GM13976 (cell line): ENCODE results near the gene DAPK3.

ENCODE experiments used
- DNase-seq: peaks from one replicate; pipeline ENCODE4 v3.0.0; 2012; ENCODE audit warnings: low spot score
- in situ Hi-C: fragments of 300-500 bp; cut with MboI; formaldehyde crosslinking; loops from one replicate; pipeline ENCODE4 v1.12.0; 2022; ENCODE audit warnings: low sequenced_read_pairs, mixed read lengths, inconsistent platforms; ENCODE audit not compliant: unreplicated experiment
- TF ChIP-seq, protein P1 (sequence below): IDR thresholded peaks from 2 replicates; pipeline ENCODE4 v1.5.1; 2012; ENCODE audit warnings: borderline replicate concordance, mild to moderate bottlenecking; ENCODE audit not compliant: insufficient read depth; ENCODE audit errors: extremely low read depth, missing control alignments, control extremely low read depth

The DAPK3 gene

DNA sequence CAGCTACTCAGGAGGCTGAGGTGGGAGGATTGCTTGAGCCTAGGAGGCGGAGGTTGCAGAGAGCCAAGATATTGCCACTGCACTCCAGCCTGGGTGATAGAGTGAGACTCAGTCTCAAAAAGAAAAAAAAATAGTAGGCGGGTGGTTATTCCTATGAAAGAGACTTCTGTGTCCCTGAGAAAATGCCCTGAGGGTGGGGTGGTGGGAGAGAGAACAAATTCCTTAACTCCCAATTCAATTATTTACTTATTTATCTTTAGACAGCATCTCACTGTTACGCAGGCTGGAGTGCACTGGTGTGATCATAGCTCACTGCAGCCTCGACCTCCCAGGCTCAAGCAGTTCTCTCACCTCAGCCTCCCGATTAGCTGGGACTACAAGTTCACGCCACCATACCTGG lies 24.7 kb upstream of the DAPK3 start:
- TF ChIP-seq, protein P1, sequence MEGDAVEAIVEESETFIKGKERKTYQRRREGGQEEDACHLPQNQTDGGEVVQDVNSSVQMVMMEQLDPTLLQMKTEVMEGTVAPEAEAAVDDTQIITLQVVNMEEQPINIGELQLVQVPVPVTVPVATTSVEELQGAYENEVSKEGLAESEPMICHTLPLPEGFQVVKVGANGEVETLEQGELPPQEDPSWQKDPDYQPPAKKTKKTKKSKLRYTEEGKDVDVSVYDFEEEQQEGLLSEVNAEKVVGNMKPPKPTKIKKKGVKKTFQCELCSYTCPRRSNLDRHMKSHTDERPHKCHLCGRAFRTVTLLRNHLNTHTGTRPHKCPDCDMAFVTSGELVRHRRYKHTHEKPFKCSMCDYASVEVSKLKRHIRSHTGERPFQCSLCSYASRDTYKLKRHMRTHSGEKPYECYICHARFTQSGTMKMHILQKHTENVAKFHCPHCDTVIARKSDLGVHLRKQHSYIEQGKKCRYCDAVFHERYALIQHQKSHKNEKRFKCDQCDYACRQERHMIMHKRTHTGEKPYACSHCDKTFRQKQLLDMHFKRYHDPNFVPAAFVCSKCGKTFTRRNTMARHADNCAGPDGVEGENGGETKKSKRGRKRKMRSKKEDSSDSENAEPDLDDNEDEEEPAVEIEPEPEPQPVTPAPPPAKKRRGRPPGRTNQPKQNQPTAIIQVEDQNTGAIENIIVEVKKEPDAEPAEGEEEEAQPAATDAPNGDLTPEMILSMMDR: no peak
- no peak for DNase-seq
- in situ Hi-C loops: no loop called here

DNA sequence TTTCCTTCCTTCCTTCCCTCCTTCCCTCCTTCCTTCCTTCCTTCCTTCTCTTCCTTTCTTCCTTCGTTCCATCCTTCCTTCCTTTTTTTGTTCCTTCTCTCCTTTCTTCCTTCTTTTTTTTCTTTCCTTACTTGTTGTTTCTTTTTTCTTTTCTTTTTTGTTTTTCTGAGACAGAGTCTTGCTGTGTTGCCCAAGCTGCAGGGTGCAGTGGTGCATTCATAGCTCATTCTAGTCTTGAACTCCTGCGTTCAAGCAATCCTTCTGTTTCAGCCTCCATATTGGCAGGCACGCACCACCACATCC lies 19.9 kb upstream of the DAPK3 start:
- in situ Hi-C loops: no loop called here
- TF ChIP-seq, protein P1: no peak
- no peak for DNase-seq

GRCh38 chr19:3987619-3988371 lies 16.9 kb upstream of the DAPK3 start:
- peak; percentile 88 for DNase-seq
- TF ChIP-seq, protein P1: peak; percentile 84
- in situ Hi-C loops: loop anchor here (10.0 kb wide), 1 partner anchor 217 kb away; no protein-coding TSS in a partner anchor

DNA sequence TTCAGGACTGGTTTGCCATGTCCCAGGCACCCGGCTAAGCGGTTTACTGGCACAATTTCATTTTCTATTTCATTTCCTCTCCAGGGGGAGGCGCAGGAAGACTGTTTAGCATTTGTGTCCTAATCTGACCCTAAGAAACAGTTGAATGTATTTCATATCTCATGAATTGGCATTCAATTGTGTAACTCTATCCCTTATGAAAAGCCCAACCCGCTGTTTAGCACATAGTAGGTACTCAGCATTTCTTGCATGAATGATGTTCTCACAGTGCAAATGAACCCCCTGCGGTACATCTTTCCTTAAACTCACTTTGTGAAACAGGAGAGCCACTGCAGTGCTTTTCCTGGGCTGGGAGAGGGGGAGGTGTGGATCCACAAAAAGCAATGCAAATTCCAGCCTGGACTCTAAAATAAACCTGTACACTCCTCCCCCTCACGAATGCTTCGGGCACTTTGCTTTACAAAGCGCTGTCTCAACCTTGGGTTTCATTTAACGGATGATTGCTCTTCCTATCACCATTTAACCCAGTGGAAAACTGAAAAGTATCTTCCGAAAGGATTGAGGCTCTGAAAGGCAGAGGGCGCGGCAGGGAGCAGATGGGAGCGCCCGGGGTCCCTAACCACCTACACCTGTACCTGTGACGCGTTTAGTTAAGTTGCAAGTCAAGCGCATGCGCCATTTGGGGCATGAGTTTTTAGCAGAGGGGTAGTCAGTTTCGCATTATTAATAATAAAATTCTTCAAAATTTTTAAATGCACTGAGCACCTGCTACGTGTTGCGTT lies 15.6 kb upstream of the DAPK3 start:
- no peak for DNase-seq
- in situ Hi-C loops: loop anchor here (10.0 kb wide), 1 partner anchor 218 kb away; no protein-coding TSS in a partner anchor
- TF ChIP-seq, protein P1: peak; percentile 48

- in situ Hi-C loops: loop anchor here (10.0 kb wide), 1 partner anchor 219 kb away; no protein-coding TSS in a partner anchor
- no peak for DNase-seq
- TF ChIP-seq, protein P1: no peak
Measured at GRCh38 chr19:3985643-3986259, 14.9 kb upstream of the DAPK3 start.

GRCh38 chr19:3984908-3985642 lies 14.2 kb upstream of the DAPK3 start, which contains the start of gene EEF2:
TSS of gene EEF2 (minus strand) at chr19:3985463. CDS start at chr19:3985380, 83 bp downstream.
- TF ChIP-seq, protein P1: no peak
- in situ Hi-C loops: loop anchor here (10.0 kb wide), 1 partner anchor 220 kb away; no protein-coding TSS in a partner anchor
- DNase-seq: peak; percentile 96
